GM21447 (cell line): Measurements from ENCODE around the gene CFI.

Experiments used
- ATAC-seq: cut with Tn5 transposase; IDR thresholded peaks from one replicate; pipeline ENCODE4 v1.9.1; 2021; ENCODE audit not compliant: unreplicated experiment

CFI gene

GRCh38 chr4:109698656-109699055, 103.1 kb downstream of the CFI start:
- no peak for ATAC-seq

- no peak for ATAC-seq
Measured at GRCh38 chr4:109691411-109691920, 110.3 kb downstream of the CFI start.
